GM13977 (cell line): ENCODE measurements around the gene DQX1.
"Not testable (repeated sequence)": the region's sequence is repeated elsewhere in the genome, so short reads cannot be mapped to it uniquely, and the experiment has no call there.

ENCODE experiments used
- DNase-seq: peaks from one replicate; pipeline ENCODE4 v3.0.0; 2012; ENCODE audit warnings: low spot score
- in situ Hi-C: fragments of 300-500 bp; cut with MboI; formaldehyde crosslinking; loops from one replicate; pipeline ENCODE4 v1.12.0; 2022; ENCODE audit warnings: low sequenced_read_pairs, low pct_unique_long_range_greater_than_20kb, mixed read lengths, inconsistent platforms; ENCODE audit not compliant: unreplicated experiment
- TF ChIP-seq, protein P1 (sequence below): IDR thresholded peaks from 2 replicates; pipeline ENCODE4 v1.5.1; 2012; ENCODE audit warnings: mild to moderate bottlenecking, control low read depth; ENCODE audit not compliant: insufficient read depth; ENCODE audit errors: extremely low read depth, missing control alignments

The DQX1 gene

DNA sequence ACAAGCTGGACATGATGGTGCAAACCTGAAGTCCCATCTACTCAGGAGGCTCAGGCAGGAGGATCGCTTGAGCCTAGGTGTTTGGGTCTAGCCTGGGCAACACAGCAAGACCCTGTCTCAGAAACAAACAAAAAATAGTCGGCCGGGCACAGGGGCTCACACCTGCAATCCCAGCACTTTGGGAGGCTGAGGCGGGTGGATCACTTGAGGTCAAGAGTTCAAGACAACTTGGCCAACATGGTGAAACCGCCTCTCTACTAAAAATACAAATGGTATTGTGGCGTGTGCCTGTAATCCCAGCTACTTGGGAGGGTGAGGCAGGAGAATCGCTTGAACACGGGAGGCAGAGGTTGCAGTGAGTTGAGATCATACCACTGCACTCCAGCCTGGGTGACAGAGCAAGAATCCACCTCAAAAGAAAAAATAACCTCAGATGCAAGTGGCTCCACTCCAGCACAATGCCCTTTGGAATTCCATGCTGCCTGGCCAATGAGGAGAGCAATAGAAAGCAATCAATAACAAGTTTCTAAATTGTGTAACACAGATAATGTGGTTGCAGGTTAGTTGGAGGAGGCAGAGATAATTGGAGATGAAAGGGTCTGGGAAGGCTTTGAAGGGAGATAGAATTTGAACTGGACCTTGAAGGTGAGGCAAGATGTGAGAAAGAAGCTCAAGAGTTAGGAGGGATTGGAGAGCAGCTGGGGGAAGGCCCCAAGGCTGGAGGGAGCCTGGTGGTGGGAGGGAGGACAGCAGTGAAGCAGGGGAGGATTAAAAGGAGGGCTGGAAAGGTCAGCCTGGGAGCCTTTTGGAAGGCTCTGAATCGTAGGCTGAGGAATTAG is 37.2 kb downstream of the DQX1 start:
- TF ChIP-seq, protein P1, sequence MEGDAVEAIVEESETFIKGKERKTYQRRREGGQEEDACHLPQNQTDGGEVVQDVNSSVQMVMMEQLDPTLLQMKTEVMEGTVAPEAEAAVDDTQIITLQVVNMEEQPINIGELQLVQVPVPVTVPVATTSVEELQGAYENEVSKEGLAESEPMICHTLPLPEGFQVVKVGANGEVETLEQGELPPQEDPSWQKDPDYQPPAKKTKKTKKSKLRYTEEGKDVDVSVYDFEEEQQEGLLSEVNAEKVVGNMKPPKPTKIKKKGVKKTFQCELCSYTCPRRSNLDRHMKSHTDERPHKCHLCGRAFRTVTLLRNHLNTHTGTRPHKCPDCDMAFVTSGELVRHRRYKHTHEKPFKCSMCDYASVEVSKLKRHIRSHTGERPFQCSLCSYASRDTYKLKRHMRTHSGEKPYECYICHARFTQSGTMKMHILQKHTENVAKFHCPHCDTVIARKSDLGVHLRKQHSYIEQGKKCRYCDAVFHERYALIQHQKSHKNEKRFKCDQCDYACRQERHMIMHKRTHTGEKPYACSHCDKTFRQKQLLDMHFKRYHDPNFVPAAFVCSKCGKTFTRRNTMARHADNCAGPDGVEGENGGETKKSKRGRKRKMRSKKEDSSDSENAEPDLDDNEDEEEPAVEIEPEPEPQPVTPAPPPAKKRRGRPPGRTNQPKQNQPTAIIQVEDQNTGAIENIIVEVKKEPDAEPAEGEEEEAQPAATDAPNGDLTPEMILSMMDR: no peak
- in situ Hi-C loops: loop anchor here (25.0 kb wide), 1 partner anchor 98 kb away; no protein-coding TSS in a partner anchor
- DNase-seq: no peak

DNA sequence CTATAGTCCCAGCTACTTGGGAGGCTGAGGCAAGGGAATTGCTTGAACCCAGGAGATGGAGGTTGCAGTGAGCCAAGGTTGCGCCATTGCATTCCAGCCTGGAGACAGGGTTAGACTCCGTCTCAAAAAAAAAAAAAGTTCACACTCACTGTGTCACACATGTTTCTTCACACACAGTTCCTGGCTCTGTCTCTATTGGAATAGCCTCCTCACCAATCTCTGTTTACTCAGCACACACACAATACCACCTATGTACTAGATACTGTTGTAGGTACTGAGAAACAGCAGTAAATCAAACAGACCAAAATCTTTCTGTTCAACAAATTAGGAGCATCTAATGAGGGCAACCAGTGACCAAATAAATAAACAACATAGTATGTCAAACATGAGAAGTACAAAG is 39.9 kb downstream of the DQX1 start:
- in situ Hi-C loops: loop anchor here (25.0 kb wide), 1 partner anchor 101 kb away; no protein-coding TSS in a partner anchor
- DNase-seq: no peak
- TF ChIP-seq, protein P1: no peak

DNA sequence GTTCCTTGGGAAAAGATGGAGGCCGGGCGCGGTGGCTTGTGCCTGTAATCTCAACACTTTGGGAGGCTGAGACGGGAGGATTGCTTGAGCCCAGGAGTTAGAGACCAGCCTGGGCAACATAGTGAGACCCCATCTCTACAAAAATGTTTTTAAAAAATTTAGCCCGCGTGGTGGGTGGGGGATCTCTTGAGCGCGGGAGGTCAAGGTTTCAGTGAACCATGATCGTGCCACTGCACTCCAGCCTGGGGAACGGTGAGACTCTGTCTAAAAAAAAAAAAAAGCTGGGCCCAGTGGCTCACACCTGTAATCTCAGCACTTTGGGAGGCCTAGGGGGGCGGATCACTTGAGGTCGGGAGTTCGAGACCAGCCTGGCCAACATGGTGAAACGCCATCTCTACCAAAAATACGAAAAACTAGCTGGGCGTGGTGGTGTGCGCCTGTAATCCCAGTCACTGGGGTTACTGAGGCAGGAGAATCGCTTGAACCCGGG is 42.3 kb downstream of the DQX1 start:
- not testable (repeated sequence) for DNase-seq
- in situ Hi-C loops: loop anchor here (25.0 kb wide), 1 partner anchor 104 kb away; no protein-coding TSS in a partner anchor

DNA sequence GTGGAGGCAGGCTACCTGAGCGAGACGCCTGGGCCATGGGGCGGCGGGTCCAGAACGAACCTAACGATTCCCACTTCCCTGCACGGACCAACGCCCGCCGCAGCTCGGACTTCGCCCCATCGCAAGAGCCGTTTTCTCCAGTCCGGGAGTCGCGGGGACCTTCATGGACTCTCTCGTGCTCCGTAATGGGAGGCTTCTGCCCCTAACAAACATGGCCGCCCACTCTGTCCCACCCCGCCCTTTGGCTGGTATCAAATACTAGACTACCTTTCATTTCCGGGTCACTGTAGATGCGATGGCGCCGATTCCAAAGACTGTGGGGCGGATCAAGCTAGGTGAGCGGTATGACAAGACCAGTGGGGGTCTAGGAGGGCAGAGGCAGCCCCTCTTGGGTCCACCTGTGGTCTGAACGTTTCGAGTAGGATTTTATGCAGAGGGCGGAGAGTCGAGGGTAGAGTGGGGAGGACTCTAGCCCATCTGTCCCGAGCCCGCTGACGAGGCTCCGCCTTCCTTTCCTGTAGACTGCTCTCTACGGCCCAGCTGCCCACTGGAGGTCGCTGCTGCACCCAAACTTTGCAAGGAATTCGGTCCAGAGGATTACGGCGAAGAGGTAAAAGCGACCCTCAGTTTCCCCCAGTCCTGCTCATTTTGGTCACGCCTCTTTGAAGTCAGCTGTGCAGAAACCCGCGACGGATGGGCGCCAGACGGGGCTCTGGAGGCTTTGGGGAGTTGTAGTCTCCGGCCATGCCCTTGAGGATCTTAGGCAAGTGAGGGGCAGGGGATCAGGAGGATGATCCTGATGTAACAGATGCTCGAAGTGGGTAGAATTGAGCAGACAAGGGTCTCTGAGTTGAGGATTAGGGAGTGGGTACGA is 43.0 kb downstream of the DQX1 start, which contains the start of the genes CCDC142 and TTC31:
CCDC142 (minus strand) TSS at position 198 of the 874 bp plus-strand sequence; CDS start at position 37, 161 bp downstream.
TTC31 (plus strand) TSS at position 281 of the 874 bp plus-strand sequence; CDS start at position 296, 15 bp downstream.
- DNase-seq: peak; percentile 93
- in situ Hi-C loops: loop anchor here (25.0 kb wide), 1 partner anchor 104 kb away; no protein-coding TSS in a partner anchor
- TF ChIP-seq, protein P1: peak; percentile 95

DNA sequence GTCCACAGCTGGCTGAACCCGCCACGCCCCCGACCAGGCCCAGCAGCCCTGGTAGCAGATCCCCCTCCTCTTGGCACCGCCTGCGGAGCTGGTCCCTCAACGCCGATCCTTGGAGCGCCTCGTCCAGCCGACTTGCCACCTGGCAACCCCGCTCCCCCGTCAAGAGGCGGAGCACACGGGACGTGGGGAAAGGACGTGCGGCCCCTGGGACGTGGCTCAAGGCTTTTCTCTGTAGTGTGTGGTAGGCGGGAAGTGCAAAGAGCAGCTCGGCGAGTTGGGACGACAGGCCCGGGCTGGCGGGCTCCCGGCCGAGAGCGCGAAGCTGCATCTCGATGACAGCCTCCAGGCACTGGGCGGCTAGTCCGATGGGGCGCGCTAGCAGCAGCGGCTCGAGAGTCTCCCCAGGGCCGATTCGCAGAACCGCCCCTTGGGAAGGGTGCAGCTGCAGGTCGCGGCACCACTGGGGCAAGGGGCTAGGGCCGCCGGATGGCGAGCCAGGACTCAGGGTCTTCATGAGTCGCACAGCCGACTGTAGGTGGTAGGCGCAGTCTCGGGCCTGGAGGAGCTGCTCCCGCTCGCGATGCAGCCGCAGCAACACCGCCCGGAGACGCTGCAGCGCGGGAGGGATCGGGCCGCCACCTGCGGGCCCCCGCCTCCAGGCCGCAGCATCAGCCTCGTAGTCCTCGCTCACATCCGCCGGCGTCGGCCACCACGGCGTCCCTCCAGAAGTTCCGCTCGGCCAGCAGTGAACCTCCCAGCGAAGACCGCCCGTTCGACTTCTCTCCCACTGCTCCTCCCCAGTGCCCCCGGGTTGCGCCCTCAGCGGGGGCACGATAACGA is 43.9 kb downstream of the DQX1 start:
- DNase-seq: peak; percentile 65
- in situ Hi-C loops: loop anchor here (25.0 kb wide), 1 partner anchor 105 kb away; no protein-coding TSS in a partner anchor
- TF ChIP-seq, protein P1: no peak

DNA sequence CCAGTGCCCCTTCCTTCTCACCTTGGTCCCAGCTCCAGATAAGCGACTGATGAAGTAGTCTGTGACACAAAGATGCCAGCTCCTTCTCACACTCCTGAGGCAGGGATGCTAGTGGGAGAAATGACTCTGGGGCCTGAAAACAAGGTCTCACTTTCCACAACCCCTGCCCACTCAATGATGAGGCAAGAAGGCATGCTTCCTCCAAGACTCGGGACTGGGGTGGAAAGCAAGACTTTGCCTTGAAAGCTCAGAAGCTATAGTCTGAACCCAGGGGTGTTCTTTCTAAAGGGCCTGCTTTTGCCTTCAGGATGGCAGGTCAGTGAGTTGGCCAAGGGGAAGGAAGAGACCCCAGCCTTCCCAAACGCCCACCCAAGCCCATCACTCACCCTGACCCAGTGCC is 44.6 kb downstream of the DQX1 start:
- TF ChIP-seq, protein P1: no peak
- in situ Hi-C loops: loop anchor here (25.0 kb wide), 1 partner anchor 106 kb away; no protein-coding TSS in a partner anchor
- DNase-seq: no peak
